Ishikawa (cell line): ENCODE data around the gene RPS6KA2.

Experiments
- FOXM1 ChIP-seq: IDR thresholded peaks from 2 replicates; pipeline ENCODE4 v1.6.1; 2012; ENCODE audit warnings: low read depth, borderline replicate concordance
- REST ChIP-seq: IDR thresholded peaks from 2 replicates; pipeline ENCODE4 v1.6.1; 2012; ENCODE audit warnings: low read depth, mild to moderate bottlenecking

GRCh38 chr6:166436195-166437139 lies 190.6 kb downstream of the RPS6KA2 start:
- TF ChIP-seq FOXM1 (no peak), REST (no peak)
